ENCODE measurements around the gene TEC.
A peak's percentile ranks its signal among the peaks of the same experiment; 100 is the strongest.

TEC gene

GRCh38 chr4:48090621-48091020 is 179.0 kb downstream of the TEC start:
- Histone ChIP-seq H3K4me3 (ENCODE audit: severe bottlenecking) (no peak overlapping the region), H3K9me3 (ENCODE audit: severe bottlenecking) (no peaks in the 10 kb centered on the region), H3K36me3 (ENCODE audit: low read depth) (no peaks in the 10 kb centered on the region), H3K27me3 (ENCODE audit: insufficient read depth, poor library complexity, severe bottlenecking) (no peaks in the 10 kb centered on the region), H3K4me1 (ENCODE audit: insufficient read depth, poor library complexity, severe bottlenecking) (peaks cover 10% of the 10 kb centered on the region), H3K27ac (ENCODE audit: poor library complexity, severe bottlenecking) (no peak overlapping the region)
- DNase-seq (ENCODE audit: low spot score) (no peak), ATAC-seq (ENCODE audit: low read depth) (0 out of 3 replicates have a peak, but pooled peaks have one; percentile 4)
- TF ChIP-seq CTCF (IDR thresholded peaks at IDR 0.05; ENCODE audit: poor library complexity, severe bottlenecking): no peak

GRCh38 chr4:48085821-48086589 is 183.6 kb downstream of the TEC start:
- DNase-seq (ENCODE audit: low spot score) (no peak), ATAC-seq (ENCODE audit: low read depth) (no peak)
- Histone ChIP-seq H3K27me3 (ENCODE audit: insufficient read depth, poor library complexity, severe bottlenecking) (no peaks in the 10 kb centered on the region), H3K4me1 (ENCODE audit: insufficient read depth, poor library complexity, severe bottlenecking) (peaks cover 6% of the 10 kb centered on the region), H3K4me3 (ENCODE audit: severe bottlenecking) (no peak overlapping the region), H3K27ac (ENCODE audit: poor library complexity, severe bottlenecking) (no peak overlapping the region), H3K9me3 (ENCODE audit: severe bottlenecking) (no peaks in the 10 kb centered on the region), H3K36me3 (ENCODE audit: low read depth) (no peaks in the 10 kb centered on the region)
- no peak for TF ChIP-seq CTCF (IDR thresholded peaks at IDR 0.05; ENCODE audit: poor library complexity, severe bottlenecking)
